Measurements from ENCODE around the gene RHOA. TPM values are rescaled to one million over a fixed set of nuclear protein-coding genes. Genes with fewer than 3 reads are reported as not detected.

RHOA gene
- total RNA-seq, 4 donors from 2014 or later, result 456 to 542 (median 494) TPM

- TF ChIP-seq CTCF (IDR thresholded peaks at IDR 0.05), result no peak
- no peak for DNase-seq (ENCODE audit: low spot score)
- no peak for ATAC-seq (ENCODE audit: low FRiP score)
These were observed 10.2 kb upstream of the RHOA start for GRCh38 chr3:49421890-49422378.

GRCh38 chr3:49417516-49418120 lies 5.8 kb upstream of the RHOA start:
- no peak for ATAC-seq (ENCODE audit: low FRiP score)

GRCh38 chr3:49416867-49417266 lies 5.1 kb upstream of the RHOA start:
- DNase-seq (ENCODE audit: low spot score) (no peak), ATAC-seq (ENCODE audit: low FRiP score) (no peak)
- no peak for TF ChIP-seq CTCF (IDR thresholded peaks at IDR 0.05)

More at GRCh38 chr3:49417516-49418120, 5.8 kb upstream of the RHOA start:
- DNase-seq (ENCODE audit: low spot score), result no peak
- no peak for TF ChIP-seq CTCF (IDR thresholded peaks at IDR 0.05)

- TF ChIP-seq CTCF (IDR thresholded peaks at IDR 0.05), result no peak
- ATAC-seq (ENCODE audit: low FRiP score), result no peak
- no peak for DNase-seq (ENCODE audit: low spot score)
These were observed 4.3 kb upstream of the RHOA start for GRCh38 chr3:49415931-49416601.

GRCh38 chr3:49414753-49415152 lies 3.0 kb upstream of the RHOA start:
- TF ChIP-seq CTCF (IDR thresholded peaks at IDR 0.05), result no peak
- no peak for ATAC-seq (ENCODE audit: low FRiP score)
- DNase-seq (ENCODE audit: low spot score), result no peak

- no peak for DNase-seq (ENCODE audit: low spot score)
- ATAC-seq (ENCODE audit: low FRiP score), result no peak
- TF ChIP-seq CTCF (IDR thresholded peaks at IDR 0.05), result no peak
These were observed 1.6 kb upstream of the RHOA start for GRCh38 chr3:49413338-49413734.

Measured in omental fat pad (tissue), 4 donors.